IPS-18c (cell line): ENCODE data around the gene KATNB1.
"Not testable (repeated sequence)": the region's sequence is repeated elsewhere in the genome, so short reads cannot be mapped to it uniquely, and the experiment has no call there.

Source experiments
- H3K4me3 ChIP-seq: 2 replicates; pipeline ENCODE4 v1.7.0; 2013; ENCODE audit warnings: low read depth, mild to moderate bottlenecking, low read length, moderate library complexity; ENCODE audit not compliant: insufficient read depth
- H3K9me3 ChIP-seq: one replicate; pipeline ENCODE4 v1.6.1; 2013; ENCODE audit warnings: mild to moderate bottlenecking, low read length, moderate library complexity; ENCODE audit not compliant: control insufficient read depth, insufficient read depth

Gene KATNB1

GRCh38 chr16:57720142-57720575 lies 15.4 kb upstream of the KATNB1 start:
- no peak overlapping the region for H3K4me3 ChIP-seq

DNA sequence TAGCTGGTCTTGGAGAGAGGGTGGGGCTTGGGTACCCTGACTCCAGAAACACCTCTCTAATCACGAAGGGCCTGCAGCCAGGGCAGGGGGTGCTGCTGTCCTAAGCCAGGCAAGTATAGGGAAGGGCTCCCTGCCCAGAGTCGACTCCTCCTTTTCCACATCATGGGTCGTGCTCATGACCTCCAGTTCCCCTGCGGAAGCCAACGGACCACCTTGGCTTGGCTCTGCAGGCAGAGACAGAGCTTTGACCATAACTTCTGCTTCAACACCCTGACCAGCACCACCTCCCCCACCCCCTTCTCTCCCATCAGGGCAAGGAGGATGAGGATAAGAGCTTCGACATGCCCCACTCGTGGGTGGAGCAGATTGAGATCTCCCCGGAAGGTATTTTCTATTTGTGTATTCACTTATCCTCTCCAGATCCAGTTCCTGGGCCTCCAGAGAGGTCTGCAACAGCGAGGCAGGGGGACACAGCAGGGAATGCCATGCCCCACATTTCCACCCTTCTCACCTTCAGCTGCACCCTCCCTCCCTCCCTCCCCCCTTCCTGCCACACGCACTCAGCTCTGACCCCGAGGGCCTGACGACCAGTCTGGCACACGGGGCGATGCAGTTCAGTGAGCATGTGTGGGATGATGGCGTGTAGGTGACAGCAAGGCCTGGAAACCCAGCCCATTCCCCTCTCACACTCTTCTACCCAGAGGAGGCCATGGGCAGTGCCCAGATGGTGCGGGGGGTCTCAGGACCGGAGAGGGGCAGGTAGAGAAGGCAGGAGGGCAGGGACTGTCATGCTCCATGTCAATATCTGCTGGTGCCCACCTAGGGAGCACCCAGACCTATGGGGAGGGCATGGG lies 14.0 kb upstream of the KATNB1 start:
- Histone ChIP-seq H3K4me3 (no peak overlapping the region), H3K9me3 (no peaks in the 10 kb centered on the region)

More at GRCh38 chr16:57720142-57720575, 15.4 kb upstream of the KATNB1 start:
- no peaks in the 10 kb centered on the region for H3K9me3 ChIP-seq

DNA sequence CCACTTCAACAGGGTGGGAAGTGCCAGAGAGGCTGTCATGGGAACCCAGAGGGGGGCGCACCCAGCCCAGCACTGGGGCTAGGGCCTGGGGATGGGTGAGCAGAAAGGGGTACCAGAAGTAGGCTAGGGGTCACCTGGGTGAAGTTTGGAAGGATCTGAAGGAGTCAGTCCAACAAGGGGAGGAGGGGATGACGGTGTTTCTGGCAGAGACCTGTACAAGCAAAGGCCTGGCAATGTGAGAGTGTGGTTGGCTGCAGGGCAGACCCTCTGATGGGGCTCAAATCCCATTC lies 13.4 kb upstream of the KATNB1 start:
- Histone ChIP-seq H3K9me3 (no peaks in the 10 kb centered on the region), H3K4me3 (no peak overlapping the region)

GRCh38 chr16:57722651-57723050 lies 12.9 kb upstream of the KATNB1 start:
- Histone ChIP-seq H3K4me3 (no peak overlapping the region), H3K9me3 (no peaks in the 10 kb centered on the region)

GRCh38 chr16:57723170-57723569 lies 12.4 kb upstream of the KATNB1 start:
- Histone ChIP-seq H3K4me3 (no peak overlapping the region), H3K9me3 (no peaks in the 10 kb centered on the region)

- Histone ChIP-seq H3K9me3 (no peaks in the 10 kb centered on the region), H3K4me3 (no peak overlapping the region)
Observed at GRCh38 chr16:57724531-57724930, 11.0 kb upstream of the KATNB1 start.

DNA sequence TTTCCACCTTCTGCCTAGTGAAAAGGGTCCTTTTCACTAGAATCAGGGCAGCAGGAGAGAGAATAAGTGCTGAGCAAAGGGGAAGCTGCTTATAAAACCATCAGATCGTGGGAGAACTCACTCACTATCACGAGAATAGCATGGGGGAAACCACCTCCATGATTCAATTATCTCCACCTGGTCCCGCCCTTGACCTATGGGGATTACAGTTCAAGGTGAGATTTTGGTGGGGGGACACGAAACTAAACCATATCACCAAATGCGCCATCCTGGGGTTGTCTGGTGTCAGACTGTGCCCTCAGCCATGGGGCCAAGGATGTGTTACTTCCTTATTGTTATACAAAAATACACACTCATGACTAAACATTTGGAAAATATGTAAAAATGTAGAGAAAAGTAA lies 10.4 kb upstream of the KATNB1 start:
- H3K4me3 ChIP-seq: no peak overlapping the region
- no peaks in the 10 kb centered on the region for H3K9me3 ChIP-seq

DNA sequence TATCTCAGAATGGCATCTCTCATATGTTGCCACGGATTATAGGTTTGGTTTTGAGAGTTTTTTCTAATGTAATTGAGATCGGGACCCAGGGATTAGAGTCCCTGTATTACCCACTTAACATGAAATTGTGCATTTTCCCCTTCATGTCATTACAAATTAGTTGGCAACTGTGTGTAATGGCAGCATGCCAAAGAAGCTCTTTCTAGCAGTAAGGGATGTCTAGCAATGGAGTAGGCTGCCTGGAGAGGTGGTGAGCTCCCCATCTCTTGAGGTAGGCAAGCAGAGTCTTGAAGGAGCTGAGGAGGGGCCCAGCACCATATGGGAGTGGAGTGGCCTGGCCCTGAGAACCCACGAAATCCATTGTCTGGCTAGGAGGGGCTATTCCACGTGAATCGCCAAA lies 10.0 kb upstream of the KATNB1 start:
- no peak overlapping the region for H3K4me3 ChIP-seq
- no peaks in the 10 kb centered on the region for H3K9me3 ChIP-seq

- no peak overlapping the region for H3K4me3 ChIP-seq
- no peaks in the 10 kb centered on the region for H3K9me3 ChIP-seq
Observed at GRCh38 chr16:57725976-57726375, 9.6 kb upstream of the KATNB1 start.

DNA sequence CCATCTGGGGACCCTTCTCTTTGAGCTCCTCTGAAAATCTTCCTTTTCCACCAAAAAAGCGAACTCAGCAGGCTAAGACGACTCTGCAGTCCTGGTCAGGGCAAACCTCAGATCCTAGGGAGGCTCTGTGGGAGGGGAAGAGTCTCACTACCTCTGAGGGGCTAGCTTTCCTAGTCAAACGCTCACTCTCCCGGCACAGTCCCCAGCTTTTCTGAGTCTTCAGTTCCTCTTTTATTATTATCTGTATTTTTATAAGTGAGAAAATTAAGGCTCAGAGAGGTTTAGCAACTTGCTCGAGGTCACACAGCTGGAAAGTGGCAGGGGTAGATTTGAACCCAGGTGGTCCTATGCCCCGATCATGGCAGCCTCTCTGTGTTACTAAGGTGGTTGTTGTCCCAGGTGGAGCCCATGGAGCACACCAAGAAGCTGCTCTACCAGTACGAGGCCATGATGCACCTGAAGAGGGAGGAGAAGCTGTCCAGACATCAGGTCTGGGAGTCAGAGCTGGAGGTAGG lies 9.1 kb upstream of the KATNB1 start:
- H3K4me3 ChIP-seq: no peak overlapping the region

GRCh38 chr16:57727610-57728009 lies 8.0 kb upstream of the KATNB1 start:
- no peak overlapping the region for H3K4me3 ChIP-seq
- no peaks in the 10 kb centered on the region for H3K9me3 ChIP-seq

More for the DNA sequence above, 9.1 kb upstream of the KATNB1 start:
- H3K9me3 ChIP-seq: no peaks in the 10 kb centered on the region

- Histone ChIP-seq H3K4me3 (no peak overlapping the region), H3K9me3 (no peaks in the 10 kb centered on the region)
Observed at GRCh38 chr16:57728336-57729181, 7.0 kb upstream of the KATNB1 start.

GRCh38 chr16:57729182-57729484 lies 6.4 kb upstream of the KATNB1 start:
- Histone ChIP-seq H3K9me3 (no peaks in the 10 kb centered on the region), H3K4me3 (no peak overlapping the region)

DNA sequence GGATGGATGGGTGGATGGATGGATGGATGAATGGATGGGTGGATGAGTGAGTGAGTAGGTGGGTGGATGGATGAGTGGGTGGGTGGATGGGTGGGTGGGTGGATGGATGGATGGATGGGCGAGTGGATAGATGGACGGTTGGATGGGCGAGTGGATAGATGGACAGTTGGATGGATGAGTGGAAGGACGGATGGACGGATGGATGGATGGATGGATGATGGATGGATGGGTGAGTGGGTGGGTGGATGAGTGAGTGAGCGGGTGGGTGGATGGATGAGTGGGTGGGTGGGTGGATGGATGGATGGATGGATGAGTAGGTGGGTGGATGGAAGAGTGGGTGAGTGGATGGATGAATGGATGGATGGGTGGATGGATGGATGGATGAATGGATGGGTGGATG lies 5.7 kb upstream of the KATNB1 start:
- H3K9me3 ChIP-seq, H3K4me3 ChIP-seq: not testable (repeated sequence)

GRCh38 chr16:57730771-57731730 lies 4.5 kb upstream of the KATNB1 start:
- Histone ChIP-seq H3K4me3 (no peak overlapping the region), H3K9me3 (no peaks in the 10 kb centered on the region)

- no peaks in the 10 kb centered on the region for H3K9me3 ChIP-seq
Observed at GRCh38 chr16:57732037-57732436, 3.5 kb upstream of the KATNB1 start.

GRCh38 chr16:57732714-57733113 lies 2.9 kb upstream of the KATNB1 start:
- Histone ChIP-seq H3K9me3 (no peaks in the 10 kb centered on the region), H3K4me3 (no peak overlapping the region)

More at GRCh38 chr16:57732037-57732436, 3.5 kb upstream of the KATNB1 start:
- no peak overlapping the region for H3K4me3 ChIP-seq
